Peyer's patch (tissue), 4 donors: ENCODE results near the gene DSG4.

Experiments used
- CTCF ChIP-seq, 6 experiments: fragments of 450-650 bp in 4 of 6; fragments of 200-600 bp in 2 of 6; sonication (generic) in 1 of 6; IDR thresholded peaks; one replicate each; pipeline ENCODE4 v1.5.1; 2017 to 2019; ENCODE audit warnings: antibody characterized with exemption in 6 of 6, mild to moderate bottlenecking in 3 of 6, moderate library complexity in 1 of 6
- POLR2A ChIP-seq, 2 donors: fragments of 450-650 bp; IDR thresholded peaks; one replicate each; pipeline ENCODE4 v1.5.1; 2017; ENCODE audit warnings: antibody characterized with exemption in 2 of 2, mild to moderate bottlenecking in 2 of 2, moderate library complexity in 2 of 2

DNA sequence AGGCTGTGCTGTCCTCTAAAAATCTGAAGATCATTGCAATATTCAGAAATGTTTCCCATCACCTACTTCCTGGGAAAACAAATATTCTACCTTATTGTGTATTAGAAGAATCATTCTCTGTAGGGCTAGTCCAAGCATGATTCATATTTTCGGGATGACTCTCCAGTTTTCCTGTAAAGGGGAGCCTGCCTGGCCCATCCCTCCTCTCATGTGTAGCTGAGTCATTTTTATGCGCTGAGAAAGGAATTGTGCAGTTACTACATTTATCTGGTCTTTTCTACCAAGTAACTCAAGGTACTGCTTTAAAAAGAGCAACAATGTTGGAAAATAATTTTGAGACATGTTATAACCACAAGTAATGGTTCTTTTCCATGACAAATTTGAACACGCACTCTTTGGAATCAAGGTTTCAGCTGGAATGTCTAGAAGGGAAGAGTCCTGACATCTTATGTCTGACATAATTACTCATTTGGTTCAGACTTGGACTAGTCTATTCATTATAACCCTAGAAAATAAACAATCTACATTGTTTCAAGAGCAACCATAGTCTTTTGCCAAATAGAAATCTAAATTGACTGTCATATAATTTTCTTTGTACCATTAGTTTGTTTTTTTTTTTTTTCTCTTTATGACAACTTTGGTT lies 77.6 kb downstream of the DSG4 start:
- TF ChIP-seq POLR2A (IDR thresholded peaks at IDR 0.05) (no peak), CTCF (IDR thresholded peaks at IDR 0.05) (no peak)
